NCI-H146 (cell line): ENCODE results near the gene CIBAR2.

Experiments
- DNase-seq: peaks from one replicate; lab custom pipeline; 2025; lab: John Stamatoyannopoulos, UW

The CIBAR2 gene

DNA sequence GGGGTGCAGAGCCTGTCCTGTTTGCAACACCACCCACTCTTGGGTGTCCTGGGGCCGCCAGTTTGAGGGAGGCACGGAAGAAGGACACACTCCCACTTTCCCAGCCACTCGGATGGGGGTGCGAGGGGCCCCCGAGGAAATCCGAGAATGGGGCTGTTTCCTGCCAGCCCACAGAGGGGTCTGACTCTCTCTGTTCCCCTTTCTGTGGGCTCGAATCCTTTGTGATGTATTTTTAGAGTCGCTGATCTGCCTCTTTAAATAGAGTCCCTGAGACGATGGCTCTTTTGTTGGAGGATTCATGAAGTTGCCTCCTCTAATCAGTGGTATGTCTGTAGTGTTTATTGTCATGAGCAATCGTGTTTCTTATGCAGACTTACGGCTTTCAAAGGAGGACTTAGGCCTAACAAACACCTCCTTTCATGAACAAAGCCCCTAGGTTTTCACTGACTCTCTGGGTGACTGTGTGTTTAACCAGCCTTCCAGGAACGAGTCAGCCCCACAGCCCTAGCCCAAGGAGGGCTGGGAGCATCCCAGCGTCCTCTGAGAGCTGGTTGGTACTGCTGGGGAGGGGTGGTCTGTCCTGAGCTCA, 29.1 kb downstream of the CIBAR2 start:
- DNase-seq, result no peak

DNA sequence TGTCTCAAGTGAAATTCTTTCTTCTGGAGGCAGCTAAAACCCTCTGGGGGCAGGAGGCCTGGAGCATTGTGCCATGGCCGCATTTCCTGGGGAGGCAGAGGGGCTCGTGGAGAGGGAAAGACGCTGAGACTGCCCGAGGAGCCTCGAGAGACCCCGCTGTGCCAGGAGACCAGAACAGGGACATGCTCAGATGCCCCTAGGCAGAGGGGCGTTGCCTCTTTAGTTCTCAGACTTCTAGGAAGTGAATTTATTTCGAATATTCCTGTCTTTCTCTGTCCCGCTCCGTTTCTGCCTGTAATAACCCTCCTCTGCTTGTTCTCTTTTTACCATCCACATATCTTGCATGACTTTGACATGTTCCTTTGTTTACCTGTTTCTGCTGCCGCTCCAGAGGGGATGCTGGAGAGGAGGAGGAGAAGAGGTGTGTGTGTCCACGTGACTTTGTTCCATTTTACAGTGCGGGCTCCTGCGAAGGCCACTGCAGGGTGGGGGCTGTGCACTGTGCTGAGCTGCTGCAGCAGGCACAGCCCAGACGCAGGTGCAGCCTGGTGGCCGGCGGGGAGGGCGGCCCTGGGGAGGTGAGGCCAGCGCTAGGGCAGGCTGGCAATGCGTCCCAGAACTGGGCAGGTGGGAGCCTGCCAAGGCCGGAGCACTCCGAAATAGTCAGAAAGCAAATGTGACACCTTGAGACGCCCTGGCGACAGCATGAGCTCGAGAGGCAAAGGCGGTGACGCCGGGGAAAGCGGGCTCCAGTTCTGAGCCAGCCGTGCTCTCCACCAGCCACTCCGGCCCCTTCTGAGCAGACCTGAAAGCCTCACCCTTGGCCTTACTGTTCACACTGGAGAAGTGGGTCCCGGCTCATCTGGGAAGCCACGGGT, 29.9 kb downstream of the CIBAR2 start:
- peak; percentile 21 for DNase-seq

DNA sequence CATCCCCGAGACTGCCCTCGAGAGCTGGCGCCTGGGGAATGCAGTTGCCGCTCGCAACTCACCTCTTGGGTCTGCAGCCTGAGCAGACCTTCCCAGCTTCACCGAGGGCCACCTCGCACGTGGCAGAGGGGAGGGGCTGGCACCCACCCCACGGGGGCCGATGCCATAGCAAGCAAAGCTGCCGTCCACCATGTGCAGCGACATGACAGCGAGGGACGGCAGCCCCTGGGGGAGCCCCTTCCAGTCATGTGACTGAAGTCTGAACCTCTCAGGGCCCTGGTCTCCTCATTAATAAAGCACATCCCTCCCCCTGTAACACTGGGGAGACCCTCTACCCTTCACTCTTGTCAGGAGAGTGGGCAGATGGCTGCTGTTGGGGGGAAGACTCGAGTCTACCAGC, 30.5 kb downstream of the CIBAR2 start:
- DNase-seq, result no peak

- DNase-seq, result no peak
Measured at GRCh38 chr16:85081038-85081437, 31.2 kb downstream of the CIBAR2 start.

DNA sequence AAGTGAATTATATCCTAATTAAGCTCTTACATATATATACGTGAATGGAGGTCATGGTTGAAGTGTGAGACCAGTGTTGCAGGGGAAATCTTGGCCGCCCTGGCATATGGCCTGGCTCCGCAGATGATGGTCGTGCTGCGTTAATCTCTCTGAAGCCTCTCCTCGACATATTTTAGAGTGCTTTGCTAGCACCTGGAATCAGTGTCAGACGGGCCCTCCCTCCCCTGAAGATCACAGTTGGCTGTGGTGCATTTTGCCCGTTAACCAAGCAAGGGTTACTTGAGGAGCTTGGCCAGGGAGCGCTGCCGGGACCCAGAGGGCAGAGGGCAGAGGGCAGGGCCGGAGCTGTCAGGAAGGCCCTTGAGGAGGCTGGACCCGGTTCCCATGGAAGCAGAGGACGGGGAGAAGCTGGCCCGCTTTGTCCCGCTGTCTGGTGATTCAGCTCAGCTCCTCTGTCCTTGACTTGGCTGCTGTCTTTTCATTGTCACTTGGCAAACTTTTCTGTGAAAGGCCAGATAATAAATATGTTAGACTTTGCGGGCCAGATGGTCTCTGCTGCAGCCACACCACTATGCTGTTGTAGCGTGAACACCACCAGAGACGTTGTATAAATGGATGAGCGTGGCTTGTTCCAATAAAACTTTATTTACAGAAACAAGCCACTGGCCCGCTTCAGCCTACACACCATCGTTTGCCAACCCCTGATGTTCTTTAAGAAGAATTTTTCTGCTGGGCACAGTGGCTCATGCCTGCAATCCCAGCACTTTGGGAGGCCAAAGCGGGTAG, 32.3 kb downstream of the CIBAR2 start:
- DNase-seq, result no peak

- DNase-seq, result no peak
Measured at GRCh38 chr16:85078952-85079351, 33.3 kb downstream of the CIBAR2 start.

DNA sequence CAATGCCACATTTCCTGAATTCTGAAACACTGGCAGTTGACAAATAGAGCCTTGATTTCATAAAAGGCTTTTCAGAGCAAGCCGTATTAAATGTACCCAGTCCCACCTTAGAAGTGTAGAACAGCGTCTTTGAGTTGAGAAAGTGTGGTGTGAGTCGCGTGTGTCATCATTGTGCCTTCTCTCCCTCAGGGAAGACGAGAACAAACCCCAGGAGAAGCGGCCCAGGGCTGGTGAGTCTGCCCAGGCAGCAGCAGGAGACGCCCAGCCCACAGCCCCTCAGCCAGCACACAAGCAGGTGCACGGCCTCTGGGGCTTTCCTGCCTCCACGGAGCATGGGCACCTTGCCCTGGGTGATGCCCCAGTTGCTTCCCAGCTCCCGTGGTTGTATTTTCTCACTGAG, 34.0 kb downstream of the CIBAR2 start:
- no peak for DNase-seq

GRCh38 chr16:85077576-85078125, 34.6 kb downstream of the CIBAR2 start:
- DNase-seq, result no peak

DNA sequence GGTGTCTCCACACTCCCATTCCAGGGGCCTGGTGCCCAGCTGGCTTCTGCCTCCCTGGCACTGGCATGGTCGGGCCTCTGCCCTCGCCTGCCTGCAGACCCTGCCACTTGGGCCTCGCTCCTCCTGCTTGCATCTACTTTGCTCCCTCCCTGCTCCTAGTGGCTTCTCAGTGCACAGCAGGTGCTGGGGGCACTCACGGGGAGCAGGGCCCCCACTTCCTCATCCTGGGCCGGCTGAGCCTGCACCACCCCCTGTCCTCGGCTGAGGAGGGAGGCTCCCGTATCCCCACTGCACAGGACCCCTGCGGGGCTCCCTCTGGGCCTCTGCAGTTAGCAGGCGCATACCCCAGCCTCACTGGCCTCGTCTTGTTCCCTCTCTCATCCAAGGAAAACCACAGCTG, 35.2 kb downstream of the CIBAR2 start:
- no peak for DNase-seq

DNA sequence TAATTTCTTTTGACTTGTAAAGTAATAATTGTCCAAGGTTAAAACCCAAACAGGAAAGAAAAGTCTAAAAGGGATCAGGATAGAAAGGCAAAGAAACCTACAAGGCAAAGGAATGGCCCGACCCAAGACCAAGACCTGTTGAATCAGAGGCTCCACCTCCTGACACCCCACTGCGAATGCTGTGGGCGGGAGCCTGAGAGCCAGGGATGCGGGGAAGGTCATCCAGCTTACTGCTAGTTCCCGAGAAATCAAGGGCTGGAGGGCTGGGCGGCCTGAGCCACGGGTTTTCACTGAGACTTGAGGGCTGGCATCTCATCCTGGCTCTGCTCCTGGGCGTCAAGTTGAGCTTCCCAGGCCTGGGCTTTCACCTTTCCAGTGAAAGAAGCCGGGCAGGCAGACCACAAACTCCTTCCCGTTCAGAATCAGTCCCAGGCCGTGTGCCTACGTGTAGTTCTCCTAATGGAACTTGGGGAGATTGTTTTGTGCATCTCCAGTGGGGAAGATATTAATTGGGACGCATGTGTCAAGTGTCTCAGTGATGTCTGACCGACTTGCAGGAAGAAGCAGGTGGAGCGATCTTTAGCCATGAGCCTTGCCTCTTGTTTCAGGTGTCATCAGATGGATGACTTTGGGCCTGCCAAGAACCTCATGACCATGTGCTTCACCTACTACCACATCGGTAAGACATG, 36.9 kb downstream of the CIBAR2 start:
- DNase-seq, result no peak

- no peak for DNase-seq
Measured at GRCh38 chr16:85074225-85074914, 37.9 kb downstream of the CIBAR2 start.

GRCh38 chr16:85072947-85073346, 39.3 kb downstream of the CIBAR2 start:
- no peak for DNase-seq

- DNase-seq, result no peak
Measured at GRCh38 chr16:85072076-85072860, 40.0 kb downstream of the CIBAR2 start.

DNA sequence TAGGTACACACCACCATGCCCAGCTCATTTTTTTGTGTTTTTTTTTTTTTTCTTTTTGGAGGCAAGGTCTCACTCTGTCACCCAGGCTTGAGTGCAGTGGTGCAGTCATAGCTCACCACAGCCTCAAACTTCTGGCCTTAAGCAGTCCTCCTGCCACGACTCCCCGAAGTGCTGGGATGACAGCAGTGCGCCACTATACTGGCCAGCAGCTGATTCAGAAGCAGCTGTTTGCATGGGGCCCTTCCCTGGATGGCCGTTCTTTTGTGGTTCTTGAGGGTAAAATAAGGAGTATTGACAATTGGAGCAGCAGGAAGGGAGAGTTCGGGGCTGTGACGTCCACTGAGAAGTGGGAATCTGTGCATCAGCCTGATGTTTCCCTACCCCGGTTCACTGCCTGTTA, 43.1 kb downstream of the CIBAR2 start:
- DNase-seq, result no peak

DNA sequence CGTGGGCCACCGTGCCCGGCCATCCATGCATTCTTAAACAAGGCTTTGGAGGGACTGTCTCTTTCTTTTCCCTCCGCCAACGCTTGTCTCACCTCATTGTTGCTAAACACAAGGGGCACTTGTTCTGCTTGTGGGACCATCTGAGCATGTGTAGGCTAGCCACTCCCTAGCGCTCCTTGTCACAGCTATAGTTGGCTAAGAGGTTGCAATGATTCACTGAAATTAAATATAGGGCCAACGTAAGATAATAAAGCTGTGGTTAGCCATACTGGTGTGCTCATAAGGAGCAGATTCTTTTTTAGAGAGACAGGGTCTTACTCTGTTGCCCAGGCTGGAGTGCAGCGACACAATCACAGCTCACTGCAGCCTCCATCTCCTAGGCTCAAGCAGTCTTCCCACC, 43.5 kb downstream of the CIBAR2 start:
- DNase-seq, result no peak

DNA sequence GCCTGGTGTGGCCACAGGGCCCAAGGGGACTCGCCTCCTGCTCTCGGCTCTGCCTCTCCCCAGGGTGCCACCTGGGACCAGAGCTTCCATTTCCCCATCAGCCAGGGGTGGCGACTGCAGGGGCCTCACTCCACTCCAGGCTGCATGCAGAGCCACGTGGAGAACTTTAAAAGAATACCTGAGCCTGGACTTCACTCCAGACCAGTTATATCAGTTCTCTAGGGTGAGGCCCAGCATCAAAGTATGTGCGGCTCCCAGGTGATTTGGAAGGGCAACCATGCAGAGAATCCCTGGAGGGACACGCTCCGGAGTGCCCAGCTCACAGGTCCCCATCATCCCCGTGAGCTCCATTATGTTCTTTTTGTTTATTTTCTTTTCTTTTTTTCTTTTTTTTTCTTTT, 44.8 kb downstream of the CIBAR2 start:
- DNase-seq, result no peak

- no peak for DNase-seq
Measured at GRCh38 chr16:85067024-85067423, 45.2 kb downstream of the CIBAR2 start.

DNA sequence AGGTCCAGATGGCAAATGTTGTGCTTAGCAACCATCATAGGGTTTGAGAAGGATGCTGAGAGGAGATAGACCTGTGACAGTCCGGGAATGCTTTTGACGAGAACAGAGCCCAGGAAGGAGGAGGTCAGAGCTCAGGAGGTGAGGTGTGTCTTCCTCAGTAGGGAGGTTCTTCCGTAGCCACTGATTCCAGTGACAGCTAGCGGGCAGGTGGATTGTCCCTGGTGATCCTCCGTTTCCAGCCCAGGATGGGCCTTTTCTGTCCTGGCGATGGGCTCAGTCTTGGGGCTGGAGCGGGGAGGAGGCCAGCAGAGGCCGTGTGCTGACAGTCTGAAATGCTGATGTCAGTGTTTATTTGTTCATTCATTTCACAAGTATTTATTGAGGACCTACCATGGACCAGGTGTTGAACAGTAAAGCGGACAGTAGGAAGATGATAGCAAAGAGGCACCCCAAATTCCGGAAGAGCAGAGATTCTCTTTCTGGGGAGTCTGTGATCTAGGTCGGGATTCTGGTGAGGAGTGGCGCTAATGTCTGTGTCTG, 45.9 kb downstream of the CIBAR2 start:
- no peak for DNase-seq

DNA sequence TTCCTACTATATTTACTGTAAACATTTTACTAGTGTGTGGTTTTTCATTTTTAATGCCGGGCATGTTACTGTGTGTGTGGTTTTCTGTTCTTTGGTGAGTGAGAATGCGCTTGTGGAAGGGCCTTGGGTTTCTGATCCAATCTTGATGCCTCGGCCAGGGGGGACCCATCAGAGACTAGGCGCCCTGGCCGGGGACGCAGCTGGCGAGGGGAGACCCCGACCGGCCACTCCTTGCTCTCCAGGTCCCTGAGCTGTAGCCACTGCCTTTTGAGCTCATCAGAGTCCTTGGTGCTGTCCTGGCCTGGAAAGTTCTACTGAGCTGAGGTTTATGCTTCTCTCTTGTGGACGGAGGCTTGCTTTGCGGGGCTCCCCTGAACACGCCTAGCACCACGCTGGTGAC, 47.2 kb downstream of the CIBAR2 start:
- no peak for DNase-seq

GRCh38 chr16:85064186-85064585, 48.1 kb downstream of the CIBAR2 start:
- DNase-seq, result no peak
